Stimulated activated CD8-positive, alpha-beta memory T cell treated with anti-CD3 and anti-CD28 coated beads, Interleukin-15, amount 100 ng/mL, for 4 hours (primary cell): ENCODE data around the gene CD81.

Experiments
- DNase-seq, 2 donors: peaks; one replicate each; pipeline ENCODE4 v3.0.0-alpha.2; 2020; ENCODE audit warnings: low read depth in 2 of 2

The CD81 gene

DNA sequence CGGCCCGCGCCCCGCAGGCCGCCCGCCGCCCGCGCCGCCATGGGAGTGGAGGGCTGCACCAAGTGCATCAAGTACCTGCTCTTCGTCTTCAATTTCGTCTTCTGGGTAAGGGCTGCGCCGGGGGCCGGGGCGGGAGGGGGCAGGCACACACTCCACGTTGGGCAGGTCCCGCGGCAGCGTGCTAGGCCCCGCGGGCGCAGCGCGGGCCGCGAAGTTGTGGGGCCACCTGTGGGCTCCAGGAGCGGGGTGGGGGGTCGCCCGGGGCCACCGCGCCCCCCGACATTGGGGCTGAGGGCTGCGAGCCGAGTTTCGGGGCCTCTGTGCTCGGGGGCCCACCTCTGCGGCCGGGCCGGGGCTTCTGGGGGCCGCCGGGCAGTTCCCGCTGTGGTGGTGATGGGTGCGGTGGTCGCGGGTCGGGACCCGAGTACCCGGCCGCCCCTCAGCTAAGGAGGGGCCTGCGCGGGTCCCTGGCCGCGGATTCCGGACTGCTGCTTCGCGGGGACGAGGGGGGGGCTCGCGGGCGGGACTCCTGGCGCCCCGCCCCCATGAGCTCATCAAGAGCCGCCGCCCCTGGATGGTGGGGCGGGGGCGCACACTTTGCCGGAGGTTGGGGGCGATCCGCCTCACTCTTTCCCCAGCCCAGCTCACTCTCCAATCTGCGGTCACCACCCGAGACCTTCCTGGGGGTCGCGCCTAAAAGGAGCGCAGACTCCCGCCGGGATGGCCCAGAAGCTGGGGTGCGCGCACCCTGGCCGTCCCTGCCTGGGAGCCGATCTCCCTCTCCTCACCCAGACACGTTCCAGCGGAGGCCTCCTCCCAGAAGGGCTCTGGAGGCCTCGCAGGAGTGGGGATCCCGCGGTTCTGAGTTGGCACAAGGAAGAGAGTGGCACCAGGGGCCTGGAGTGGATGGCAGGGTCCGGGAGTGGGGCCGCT is 667 bp downstream of the CD81 start:
- DNase-seq = peak in 1 of 2 donors; percentile 31

DNA sequence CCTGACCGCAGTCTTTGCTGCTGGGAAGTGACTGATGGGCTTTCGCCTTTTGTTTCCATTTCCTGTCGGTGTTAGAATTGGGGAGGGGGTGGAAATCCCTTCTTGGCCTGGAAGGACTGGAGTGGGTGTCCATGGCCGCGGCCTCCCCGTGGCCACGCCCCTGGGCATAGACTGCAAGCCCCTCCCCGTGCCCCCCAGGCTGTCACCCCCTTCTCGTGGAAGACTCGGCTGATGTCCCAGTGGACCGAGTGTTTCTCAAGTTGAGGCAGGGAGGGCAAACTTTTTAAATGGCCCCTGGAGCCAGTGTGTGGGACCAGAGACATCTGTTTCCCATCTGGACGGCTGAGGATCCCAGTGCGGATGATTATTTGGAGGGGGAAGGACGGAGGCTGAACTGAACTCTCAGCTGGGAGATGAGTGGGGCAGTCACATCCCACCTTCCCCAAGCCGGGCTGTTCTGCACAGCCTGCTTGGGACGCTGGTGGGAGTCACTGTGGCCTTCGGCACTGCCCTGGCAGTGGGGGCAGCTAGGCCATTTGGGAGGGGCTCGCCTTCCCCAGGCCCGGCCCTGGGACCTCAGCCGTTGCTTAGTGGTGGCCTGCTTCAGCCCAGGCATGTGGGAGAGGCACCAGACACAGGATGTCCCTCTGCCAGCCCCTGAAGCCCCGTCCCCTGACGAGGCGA is 1.6 kb downstream of the CD81 start:
- DNase-seq = no peak

DNA sequence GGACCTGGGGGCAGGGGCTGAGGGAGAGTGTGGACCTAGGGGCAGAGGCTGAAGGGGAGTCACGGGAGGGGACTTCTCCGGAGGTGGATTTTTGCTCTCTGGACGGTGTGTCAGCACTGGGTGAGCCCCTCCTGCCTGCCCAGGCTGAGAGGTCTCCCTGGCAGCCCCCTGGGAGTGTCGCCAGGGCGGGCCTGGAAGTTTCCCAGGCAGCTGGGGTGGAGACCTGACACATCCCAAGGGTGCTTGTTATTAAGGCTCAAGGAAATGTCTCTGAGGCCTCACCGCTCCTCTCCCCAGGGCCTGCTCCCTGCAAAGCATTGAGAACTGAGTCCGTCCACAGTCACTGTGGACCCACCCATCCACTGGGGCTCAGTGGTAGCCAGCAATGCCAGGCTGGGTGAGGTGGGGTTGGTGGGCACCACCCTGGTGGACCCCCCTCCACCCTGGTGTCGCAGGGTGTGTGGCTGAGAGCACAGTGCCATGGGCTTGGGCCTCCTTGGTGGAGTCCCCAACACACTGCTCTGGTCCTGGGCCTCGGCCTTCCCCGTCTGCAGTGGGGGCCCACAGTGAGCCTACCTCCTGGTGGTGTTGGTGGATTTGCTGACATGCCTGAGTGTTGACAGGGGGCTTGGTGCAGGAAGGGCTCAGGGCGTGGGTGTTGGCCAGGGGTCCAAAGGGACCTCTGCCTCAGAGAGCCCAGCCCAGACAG is 2.5 kb downstream of the CD81 start:
- DNase-seq = no peak

DNA sequence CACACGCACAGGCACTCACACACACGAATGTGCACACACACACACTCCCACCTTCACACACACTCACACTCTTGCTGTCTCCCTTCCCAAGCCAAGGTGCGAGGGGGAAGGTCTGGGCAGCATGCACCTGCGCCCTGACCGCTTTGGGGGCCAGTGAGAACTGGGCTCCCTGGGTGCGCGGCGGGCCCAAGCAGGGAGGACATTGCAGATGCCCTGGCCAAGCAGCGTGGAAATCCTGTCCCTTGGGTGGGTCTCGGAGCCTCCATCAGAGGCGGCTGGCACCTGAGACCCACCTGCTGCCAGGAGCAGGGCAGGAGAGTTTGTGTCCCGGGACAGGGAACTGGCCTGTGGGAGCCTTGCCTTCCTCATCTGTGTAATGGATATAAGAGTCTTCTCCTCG is 3.3 kb downstream of the CD81 start:
- DNase-seq = no peak

DNA sequence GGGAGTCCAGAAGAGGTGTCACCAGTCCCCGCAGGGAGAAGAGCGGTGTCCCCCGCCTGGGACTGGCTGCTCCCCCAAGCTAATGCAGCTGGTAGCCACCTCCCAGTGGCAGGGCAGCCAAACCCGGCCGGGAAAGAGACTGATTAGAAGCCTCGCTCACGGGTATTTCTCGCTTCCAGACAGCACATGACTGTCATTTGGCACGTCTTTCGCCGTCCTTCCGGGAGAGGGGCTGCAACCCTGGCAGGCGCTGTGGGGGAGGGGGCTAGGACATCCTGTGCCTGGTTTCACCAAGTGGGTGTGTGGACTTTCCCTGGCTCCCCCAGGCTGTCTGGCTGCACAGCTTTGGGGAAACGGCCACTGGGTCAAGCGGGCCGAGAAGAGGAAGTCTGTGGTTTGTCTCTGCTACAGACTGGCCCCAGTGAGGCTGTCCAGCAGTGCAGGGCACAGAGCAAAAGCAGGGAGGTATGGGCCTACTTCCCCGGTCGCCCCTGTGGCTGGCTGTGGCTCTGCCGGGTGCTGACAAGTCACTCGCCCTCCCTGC is 3.8 kb downstream of the CD81 start:
- DNase-seq = no peak

DNA sequence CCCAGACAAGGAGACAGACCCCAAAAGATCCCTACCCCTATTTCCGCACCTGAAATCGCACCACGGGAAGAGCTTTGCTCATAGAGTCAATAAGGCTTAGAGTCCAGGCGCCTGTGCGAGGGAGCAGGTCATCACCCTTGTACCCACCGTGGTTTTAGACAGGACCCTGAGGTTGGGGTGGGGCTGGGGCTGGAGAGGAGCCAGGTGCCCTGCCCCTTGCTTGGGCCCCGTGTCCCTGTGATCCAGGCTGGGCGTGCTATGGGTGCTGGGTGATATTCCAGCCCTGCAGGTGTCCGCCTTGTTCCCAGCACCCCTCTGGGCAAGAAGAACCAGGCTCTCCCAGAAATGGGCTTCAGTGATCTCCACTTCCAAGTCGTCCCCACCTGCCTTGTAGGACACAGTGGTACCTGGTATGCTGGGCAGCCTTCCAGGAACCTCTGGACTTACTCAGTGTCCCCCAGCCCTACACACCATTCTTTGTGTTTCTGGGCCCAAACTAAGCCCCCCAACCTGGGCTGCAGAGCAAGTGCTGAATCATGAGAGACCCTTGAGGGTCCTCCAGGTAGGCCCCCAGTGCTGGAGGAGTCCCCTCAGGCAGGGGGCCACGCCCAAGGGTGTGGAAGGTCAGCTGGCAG is 4.5 kb downstream of the CD81 start:
- no peak for DNase-seq

DNA sequence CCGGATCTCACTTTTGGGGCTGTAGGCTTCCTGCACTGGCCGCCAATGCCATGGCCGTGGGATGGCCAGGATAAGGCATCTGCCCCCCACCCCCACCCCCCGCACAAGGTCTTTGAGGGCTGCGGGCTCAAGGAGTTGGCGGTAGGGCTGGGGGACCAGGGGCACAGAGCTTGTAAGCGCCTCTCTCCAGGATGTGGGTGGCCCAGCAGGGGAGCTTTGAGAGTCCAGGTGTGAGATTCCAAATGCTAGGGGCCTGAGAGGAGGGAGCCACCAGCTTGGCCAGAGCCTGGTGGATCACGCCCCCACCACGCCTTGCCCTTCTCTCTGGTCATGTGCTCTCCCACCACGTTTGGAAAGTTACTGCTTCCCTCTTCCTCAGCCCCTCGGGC is 5.0 kb downstream of the CD81 start:
- no peak for DNase-seq

DNA sequence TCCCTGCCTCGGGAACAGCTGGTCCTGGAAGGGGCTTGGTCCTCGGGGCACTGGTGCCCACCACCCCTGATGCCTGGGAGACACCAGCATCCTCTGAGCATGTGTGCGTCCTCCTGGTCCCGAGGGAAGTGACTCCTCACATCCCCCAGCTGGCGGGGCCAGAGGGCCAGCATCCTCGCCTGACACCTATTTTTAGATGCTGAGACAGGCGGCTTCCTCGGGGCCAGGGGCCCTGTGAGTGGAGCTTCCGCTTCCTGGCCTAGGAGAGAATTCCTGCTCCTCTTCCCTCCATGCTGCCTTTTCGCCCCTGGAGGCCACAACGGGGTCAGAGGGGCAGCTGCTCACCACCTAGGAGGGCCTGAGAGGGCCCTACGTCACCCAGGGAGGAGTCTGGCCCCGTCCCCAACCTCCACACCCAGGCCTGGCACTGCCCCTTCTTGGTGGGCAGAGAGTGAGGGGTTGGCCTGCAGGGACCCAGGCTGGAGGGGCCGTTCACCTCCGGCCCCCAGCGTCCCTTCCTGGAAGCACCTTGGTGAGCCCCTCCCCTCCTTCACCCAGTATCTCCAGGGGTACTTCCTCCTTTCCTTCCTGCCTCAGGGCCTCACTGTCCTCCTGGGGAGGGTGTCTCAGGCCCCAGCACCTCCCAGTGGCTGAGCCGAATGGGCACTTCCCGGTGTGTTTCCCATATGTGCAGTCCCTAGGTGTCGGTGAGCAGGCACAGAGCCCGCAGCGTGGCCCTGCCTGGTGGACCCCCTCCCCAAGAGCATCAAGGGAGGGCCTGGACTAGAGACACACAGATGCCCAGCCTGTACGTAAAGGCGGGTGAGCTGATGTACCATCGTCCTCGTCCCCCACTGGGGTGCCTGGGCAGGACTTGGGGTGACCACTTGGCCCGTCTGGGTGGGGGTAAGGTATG is 6.1 kb downstream of the CD81 start:
- DNase-seq = no peak

DNA sequence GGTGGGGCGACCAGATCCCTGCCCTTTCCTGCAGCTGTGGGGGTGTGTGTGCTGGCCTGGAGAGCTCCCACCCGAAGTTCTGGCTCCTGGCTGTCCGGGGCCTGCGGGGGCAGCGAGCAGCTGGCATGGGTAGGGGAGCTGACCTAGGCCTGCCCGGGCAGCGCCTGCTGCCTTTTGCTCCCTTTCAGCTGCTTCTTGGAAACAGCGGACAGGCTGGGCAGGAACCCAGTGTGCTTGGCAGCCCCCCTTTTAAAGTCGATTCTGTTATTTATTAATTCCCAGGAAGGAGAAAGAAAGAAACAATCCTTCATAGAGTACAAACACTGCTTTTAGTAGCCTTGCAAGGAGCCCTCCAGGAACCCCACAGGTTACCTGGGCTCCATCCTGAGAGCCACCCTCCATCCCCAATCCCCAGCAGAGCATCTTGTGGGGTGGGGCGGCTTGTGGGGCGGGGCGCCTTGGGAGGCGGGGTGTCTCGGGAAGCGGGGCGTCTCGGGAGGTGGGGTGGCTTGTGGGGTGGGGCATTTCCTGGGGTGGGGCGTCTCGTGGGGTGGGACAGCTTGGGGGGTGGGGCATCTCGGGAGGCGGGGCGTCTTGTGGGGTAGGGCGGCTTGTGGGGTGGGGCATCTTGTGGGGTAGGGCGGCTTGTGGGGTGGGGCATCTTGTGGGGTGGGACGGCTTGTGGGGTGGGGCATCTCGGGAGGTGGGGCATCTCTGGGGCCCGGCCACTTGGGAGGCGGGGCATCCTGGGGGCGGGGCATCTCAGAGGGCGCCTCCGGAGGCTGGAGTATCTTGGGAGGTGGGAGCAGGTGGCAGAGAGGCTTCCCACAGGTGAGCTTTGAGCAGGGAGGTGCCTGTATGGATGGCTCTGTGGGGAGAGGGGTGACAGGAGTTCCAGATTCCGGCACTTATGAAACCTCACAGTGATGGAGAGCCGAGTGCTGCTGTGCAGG is 7.0 kb downstream of the CD81 start:
- DNase-seq = no peak

DNA sequence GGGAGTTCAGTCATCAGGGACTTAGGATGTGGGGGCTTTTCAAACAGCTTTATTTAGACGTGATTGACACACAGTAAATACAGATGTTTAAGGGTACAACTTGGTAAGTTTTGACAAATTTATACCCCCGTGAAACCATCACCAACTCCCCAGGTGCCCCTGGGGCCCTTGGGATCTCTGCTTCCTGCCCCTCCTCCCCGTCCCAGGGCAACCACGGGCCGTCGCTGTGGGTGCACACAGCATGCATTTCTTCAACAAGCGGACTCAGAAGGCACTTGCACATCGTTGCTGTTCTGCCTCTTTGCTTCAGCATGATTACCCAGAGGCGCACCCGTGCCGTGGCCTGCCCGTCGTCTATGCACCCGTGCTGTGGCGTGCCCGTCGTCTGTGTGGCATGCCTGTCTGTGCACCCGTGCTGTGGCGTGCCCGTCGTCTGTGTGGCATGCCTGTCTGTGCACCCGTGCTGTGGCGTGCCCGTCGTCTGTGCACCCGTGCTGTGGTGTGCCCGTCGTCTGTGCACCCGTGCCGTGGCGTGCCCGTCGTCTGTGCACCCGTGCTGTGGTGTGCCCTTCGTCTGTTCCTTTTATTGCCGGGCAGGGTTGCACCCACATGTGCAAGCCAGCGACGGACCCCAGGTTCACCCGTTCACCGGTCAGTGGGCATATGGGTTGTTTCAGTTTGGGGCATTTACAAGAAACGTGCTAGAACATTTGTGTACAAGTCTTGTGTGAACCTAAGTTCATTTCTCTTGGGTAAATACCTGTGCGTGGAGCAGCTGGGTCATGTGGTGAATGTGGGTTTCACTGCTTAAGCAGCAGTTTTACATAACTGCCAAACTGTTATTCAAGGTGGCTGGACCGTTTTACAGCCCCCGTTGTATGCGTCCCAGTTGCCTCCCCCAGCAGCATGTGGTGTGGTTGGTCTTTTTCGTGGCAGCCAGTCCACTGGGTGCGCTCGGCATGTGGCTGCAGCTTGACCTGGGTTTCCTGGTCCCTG is 8.3 kb downstream of the CD81 start:
- no peak for DNase-seq

DNA sequence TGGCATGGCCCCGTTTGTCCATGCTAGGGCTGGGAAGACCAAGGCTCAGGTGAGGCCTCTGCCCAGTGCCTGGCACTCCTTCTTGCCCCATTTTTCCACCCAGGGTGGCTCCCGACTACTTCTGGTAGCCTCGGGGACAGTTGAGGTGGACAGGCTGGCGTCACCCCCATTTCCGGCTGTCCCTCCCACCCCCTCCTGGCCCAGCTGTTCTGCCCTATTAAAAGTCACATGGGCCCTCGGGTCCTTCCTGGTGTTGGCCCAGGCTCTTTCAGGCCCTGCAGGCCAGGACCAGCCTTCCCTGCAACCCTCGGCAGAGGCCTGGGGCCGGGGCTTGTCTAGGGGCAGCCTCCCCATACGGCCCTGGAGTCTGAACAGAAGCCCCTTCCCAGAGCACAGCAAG is 9.5 kb downstream of the CD81 start:
- no peak for DNase-seq

DNA sequence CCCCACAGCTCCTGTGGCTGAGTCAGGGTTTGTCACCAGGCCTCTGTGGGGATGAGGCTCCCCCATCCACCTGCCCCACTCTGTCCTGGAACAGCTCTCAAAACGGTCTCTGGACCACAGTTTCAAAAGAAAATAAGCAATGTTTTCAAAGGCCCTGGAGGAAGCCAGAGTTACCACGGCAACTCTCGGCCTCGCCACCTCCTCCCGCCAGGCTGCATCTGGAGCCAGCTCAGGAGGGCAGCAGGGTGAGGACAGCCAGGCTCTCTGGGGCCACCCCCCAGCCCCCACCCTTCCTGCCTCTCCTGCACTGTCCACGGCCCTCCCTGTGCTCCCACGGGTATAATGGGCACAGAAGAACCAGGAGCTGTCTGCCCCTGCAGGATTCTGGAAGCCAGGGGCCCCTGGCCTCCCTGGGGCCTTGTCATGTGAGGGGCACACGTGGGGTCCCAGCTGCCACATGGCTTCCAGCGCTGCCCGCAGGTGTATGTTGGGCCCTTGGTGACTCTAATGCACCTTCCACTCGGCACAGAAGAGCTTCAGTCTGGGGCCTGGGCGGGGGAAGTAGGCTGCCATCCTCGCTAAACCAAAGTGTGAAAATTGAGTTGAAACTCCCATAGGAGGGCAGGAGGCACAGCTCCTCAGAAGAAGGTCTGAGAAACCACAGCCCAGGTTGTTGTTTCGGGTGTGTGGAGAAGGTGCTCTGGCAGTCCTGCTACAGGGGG is 10.3 kb downstream of the CD81 start:
- no peak for DNase-seq

DNA sequence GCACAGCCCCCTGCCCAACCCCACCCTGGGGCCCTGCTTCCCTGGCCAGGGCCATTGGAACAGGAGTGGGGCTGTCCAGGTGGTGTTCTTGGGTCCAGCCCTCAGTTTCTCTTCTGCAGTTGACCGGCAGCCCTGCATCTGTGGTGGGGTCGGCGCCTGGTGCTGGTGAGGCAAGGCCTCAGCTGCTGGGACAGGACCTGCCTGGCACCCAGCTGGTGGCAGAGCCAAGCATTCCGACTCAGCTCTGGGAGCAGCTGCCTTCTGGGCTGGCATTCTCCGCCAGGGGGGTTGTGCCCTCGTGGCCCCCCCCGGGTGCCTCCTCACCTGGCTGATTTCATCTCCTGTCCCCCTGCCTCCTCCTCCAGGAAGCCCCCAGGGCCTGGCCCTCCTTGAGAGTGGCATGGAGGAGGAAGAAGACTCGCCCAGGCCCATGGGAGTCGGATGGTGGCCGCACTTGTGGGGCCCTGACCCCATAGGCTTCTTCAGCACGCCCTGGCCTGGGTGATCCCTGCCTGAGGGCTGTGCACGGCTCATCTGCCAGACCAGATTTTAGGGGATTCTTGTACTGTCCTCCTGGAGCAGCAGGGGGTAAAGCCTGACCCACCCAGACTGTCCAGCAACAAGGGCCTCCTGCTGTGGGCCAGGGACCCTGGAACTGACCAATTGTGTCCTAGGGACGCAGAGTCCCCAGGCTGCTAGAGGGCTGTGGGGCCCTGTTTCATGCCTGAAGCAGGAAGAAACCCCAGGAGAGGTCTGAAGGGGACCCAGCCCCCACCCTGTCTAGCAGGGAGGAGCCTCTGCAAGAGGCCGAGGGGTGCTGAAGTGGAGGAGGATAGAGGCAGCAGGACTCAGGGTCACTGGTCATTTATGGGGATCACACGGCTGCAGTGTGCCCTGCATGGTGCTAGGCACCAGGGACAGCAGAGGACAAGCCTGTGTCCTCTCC is 11.6 kb downstream of the CD81 start:
- DNase-seq = no peak

DNA sequence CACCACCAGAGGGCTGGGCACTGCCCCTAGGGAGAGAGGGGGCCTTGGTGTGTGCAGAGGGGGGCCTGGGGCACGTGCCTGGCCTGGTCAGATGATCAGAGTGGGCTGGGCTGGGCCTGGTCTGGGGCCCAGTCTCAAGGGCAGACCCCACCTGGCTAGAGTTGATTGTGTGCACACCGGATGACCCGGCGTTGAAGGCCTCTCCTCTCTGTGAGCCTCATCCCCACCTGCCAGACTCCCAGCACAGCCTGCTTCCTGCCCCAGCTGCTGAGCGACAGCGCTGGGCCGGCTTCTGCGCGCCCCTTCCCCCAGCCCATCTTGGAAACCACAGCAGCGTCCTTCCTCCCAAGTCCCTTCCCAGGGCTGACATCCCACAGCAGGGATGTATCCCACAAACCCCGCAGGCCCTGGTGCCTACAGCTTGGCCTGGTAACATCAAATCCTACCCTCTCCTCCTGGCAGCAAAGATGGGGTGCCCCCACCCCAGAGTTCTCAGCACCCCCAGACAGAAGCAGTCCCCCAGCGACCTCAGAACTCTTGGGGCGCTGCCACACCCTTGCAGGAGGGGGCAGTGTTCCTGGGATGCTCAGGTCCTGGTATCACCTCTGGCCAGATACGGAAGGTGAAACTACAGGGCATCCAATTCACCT is 12.4 kb downstream of the CD81 start:
- no peak for DNase-seq

DNA sequence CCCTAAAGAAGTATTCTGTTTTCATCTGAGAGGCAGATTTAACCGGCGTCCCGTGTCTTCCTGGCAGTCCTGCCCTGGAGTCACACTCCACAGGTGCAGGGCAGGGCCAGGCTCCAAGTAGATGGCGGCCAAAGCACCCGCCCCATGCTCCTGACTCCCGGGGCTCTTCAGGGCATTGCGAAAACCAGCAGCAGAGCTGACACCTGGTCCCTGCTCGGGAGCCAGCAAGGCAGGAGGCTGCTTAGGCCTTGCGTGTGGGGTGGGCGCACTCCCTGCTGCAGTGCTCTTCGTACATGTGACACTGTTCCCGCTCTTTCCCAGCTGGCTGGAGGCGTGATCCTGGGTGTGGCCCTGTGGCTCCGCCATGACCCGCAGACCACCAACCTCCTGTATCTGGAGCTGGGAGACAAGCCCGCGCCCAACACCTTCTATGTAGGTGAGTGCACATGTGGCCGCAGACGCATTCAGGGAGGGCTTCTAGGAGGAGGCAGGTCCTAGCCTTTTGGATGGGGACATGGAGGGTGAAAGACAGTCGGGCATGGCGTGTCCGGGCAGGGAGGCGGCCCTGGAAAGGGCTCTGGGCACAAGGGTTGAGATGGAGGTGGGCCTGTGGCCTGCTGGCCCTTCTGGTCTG is 13.1 kb downstream of the CD81 start:
- DNase-seq = no peak
